ENCODE data around the gene SLC36A3.

Gene SLC36A3

GRCh38 chr5:151252762-151253604 lies 50.6 kb downstream of the SLC36A3 start, which contains the start of gene GM2A:
TSS of gene GM2A (plus strand) at chr5:151253185. CDS start at chr5:151253217, 32 bp downstream.
- H3K27me3 ChIP-seq (ENCODE audit: control insufficient read depth, low read length) = no peaks in the 10 kb centered on the region
- H3K36me3 ChIP-seq (ENCODE audit: control insufficient read depth, low read length) = peaks cover 19% of the 10 kb centered on the region
- H3K4me1 ChIP-seq (ENCODE audit: control insufficient read depth, low read length) = peaks cover 60% of the 10 kb centered on the region
- no peaks in the 10 kb centered on the region for H3K9me3 ChIP-seq (ENCODE audit: control insufficient read depth, insufficient read depth, low read length)
- H3K79me2 ChIP-seq (ENCODE audit: control insufficient read depth, low read length) = peaks cover 50% of the 10 kb centered on the region
- H3K27ac ChIP-seq (ENCODE audit: low read depth, low read length) = peak within 1 kb of the TSS; percentile 77
- no peaks in the 10 kb centered on the region for H3K9me2 ChIP-seq (replicated peaks; ENCODE audit: control insufficient read depth, low read length)
- no peak for TF ChIP-seq CTCF (IDR thresholded peaks at IDR 0.05; ENCODE audit: low read depth, low read length, poor library complexity, severe bottlenecking)
- TF ChIP-seq EZH2phosphoT487 (IDR thresholded peaks at IDR 0.05; ENCODE audit: borderline replicate concordance, low read length) = no peak
- H3F3A ChIP-seq (ENCODE audit: control insufficient read depth, insufficient read depth) = 0 out of 2 replicates have a peak, but pooled peaks cover 7% of the 10 kb centered on the region
- H3K4me2 ChIP-seq (ENCODE audit: low read length) = peak within 1 kb of the TSS; percentile 93
- peak within 1 kb of the TSS; percentile 94 for H3K4me3 ChIP-seq (ENCODE audit: low read length)
- no peaks in the 10 kb centered on the region for H4K20me1 ChIP-seq (ENCODE audit: control insufficient read depth, insufficient read depth, low read depth, low read length)

- Histone ChIP-seq H3K9me2 (replicated peaks; ENCODE audit: control insufficient read depth, low read length) (no peaks in the 10 kb centered on the region), H3K79me2 (ENCODE audit: control insufficient read depth, low read length) (peaks cover 37% of the 10 kb centered on the region), H3F3A (ENCODE audit: control insufficient read depth, insufficient read depth) (0 out of 2 replicates have a peak, but pooled peaks cover 7% of the 10 kb centered on the region), H3K4me3 (ENCODE audit: low read length) (peak overlapping the region; percentile 73), H3K4me2 (ENCODE audit: low read length) (peak overlapping the region; percentile 67), H3K27me3 (ENCODE audit: control insufficient read depth, low read length) (no peaks in the 10 kb centered on the region), H3K9me3 (ENCODE audit: control insufficient read depth, insufficient read depth, low read length) (no peaks in the 10 kb centered on the region), H3K27ac (ENCODE audit: low read depth, low read length) (peak overlapping the region; percentile 53), H3K36me3 (ENCODE audit: control insufficient read depth, low read length) (peaks cover 10% of the 10 kb centered on the region), H4K20me1 (ENCODE audit: control insufficient read depth, insufficient read depth, low read depth, low read length) (no peaks in the 10 kb centered on the region), H3K4me1 (ENCODE audit: control insufficient read depth, low read length) (peaks cover 46% of the 10 kb centered on the region)
- TF ChIP-seq EZH2phosphoT487 (IDR thresholded peaks at IDR 0.05; ENCODE audit: borderline replicate concordance, low read length) = no peak
- no peak for TF ChIP-seq CTCF (IDR thresholded peaks at IDR 0.05; ENCODE audit: low read depth, low read length, poor library complexity, severe bottlenecking)
Measured at GRCh38 chr5:151251621-151252020, 51.9 kb downstream of the SLC36A3 start.

- Histone ChIP-seq H3K4me1 (ENCODE audit: control insufficient read depth, low read length) (peaks cover 41% of the 10 kb centered on the region), H3K27ac (ENCODE audit: low read depth, low read length) (no peak overlapping the region), H3K27me3 (ENCODE audit: control insufficient read depth, low read length) (no peaks in the 10 kb centered on the region), H3K9me2 (replicated peaks; ENCODE audit: control insufficient read depth, low read length) (no peaks in the 10 kb centered on the region), H3F3A (ENCODE audit: control insufficient read depth, insufficient read depth) (0 out of 2 replicates have a peak, but pooled peaks cover 7% of the 10 kb centered on the region), H3K9me3 (ENCODE audit: control insufficient read depth, insufficient read depth, low read length) (no peaks in the 10 kb centered on the region), H3K4me3 (ENCODE audit: low read length) (no peak overlapping the region), H3K4me2 (ENCODE audit: low read length) (peak overlapping the region; percentile 67), H4K20me1 (ENCODE audit: control insufficient read depth, insufficient read depth, low read depth, low read length) (no peaks in the 10 kb centered on the region), H3K36me3 (ENCODE audit: control insufficient read depth, low read length) (peaks cover 8% of the 10 kb centered on the region), H3K79me2 (ENCODE audit: control insufficient read depth, low read length) (peaks cover 31% of the 10 kb centered on the region)
- TF ChIP-seq CTCF (IDR thresholded peaks at IDR 0.05; ENCODE audit: low read depth, low read length, poor library complexity, severe bottlenecking) (no peak), EZH2phosphoT487 (IDR thresholded peaks at IDR 0.05; ENCODE audit: borderline replicate concordance, low read length) (no peak)
Measured at GRCh38 chr5:151251001-151251551, 52.5 kb downstream of the SLC36A3 start.
